ENCODE data around the gene BAG5. TPM values are rescaled to one million over a fixed set of nuclear protein-coding genes. Genes with fewer than 3 reads are reported as not detected.
"Not testable (repeated sequence)": the region's sequence is repeated elsewhere in the genome, so short reads cannot be mapped to it uniquely, and the experiment has no call there.

Gene BAG5
- total RNA-seq, 1 donor = 42.7 TPM

DNA sequence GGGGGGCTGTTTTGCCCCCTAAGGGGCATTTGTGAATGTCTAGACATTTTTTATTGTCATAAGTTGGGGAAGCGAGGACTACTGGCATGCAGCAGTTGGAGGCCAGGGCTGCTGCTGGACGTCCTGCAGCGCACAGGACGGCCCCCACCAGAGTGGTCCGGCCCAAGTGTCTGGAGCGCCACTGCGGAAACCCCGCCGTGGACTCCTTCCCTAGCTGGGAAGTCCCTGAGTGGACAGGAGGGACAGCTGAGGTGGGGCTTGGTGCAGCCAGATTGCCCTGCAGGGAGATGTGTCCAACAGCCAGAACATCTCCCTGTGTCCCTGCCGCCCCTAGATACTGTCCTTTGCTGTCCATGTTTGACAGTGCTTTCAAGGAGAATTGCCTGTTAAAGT is 45.3 kb downstream of the BAG5 start:
- no peak for DNase-seq (ENCODE audit: low read depth)
- TF ChIP-seq, protein P1, sequence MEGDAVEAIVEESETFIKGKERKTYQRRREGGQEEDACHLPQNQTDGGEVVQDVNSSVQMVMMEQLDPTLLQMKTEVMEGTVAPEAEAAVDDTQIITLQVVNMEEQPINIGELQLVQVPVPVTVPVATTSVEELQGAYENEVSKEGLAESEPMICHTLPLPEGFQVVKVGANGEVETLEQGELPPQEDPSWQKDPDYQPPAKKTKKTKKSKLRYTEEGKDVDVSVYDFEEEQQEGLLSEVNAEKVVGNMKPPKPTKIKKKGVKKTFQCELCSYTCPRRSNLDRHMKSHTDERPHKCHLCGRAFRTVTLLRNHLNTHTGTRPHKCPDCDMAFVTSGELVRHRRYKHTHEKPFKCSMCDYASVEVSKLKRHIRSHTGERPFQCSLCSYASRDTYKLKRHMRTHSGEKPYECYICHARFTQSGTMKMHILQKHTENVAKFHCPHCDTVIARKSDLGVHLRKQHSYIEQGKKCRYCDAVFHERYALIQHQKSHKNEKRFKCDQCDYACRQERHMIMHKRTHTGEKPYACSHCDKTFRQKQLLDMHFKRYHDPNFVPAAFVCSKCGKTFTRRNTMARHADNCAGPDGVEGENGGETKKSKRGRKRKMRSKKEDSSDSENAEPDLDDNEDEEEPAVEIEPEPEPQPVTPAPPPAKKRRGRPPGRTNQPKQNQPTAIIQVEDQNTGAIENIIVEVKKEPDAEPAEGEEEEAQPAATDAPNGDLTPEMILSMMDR (IDR thresholded peaks at IDR 0.05; ENCODE audit: insufficient read depth, low read depth, low read length) = no peak

DNA sequence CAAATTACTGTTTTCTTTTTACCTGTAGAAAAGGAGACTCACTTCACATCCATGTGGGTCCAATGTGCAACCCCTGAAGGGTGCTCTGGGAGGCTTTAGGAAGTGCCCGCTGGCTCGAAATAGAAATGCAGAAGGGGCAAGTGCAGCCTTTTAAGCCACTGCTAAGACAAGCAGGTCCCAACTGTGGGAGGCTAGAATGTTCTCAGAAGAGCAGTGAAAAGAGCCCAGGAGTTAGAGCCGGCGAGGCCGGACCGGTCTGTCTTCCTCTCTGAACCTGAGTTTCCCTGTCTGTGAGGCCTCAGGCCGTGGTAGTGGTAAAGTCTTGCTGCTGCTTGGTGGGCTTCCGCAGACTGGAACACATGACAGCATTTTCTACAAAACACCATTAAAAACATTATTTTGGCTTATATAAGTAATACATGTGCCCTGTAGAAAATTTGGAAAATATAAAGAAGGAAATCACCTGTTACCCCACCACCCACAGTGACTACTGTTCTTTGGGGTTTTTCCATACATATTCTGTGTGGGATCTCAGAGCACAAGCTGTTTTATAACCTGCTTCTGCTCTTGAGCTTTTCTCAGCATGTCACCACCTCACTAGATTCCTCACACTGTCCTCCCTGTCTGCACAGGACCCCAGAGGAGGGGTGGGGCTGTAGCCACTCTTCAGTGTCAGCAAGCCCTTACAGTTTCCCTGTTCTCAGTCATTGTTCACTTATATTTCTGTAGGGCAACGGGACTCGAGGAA is 45.9 kb downstream of the BAG5 start:
- no peak overlapping the region for H3K4me3 ChIP-seq (ENCODE audit: low read depth, low read length)

More for the DNA sequence above, 45.3 kb downstream of the BAG5 start:
- no peak overlapping the region for H3K4me3 ChIP-seq (ENCODE audit: low read depth, low read length)

GRCh38 chr14:103514596-103515421 is 47.6 kb downstream of the BAG5 start:
- TF ChIP-seq, protein P1 (IDR thresholded peaks at IDR 0.05; ENCODE audit: insufficient read depth, low read depth, low read length) = no peak
- no peak for DNase-seq (ENCODE audit: low read depth)
- H3K4me3 ChIP-seq (ENCODE audit: low read depth, low read length) = no peak overlapping the region

More for the DNA sequence above, 45.9 kb downstream of the BAG5 start:
- TF ChIP-seq, protein P1 (IDR thresholded peaks at IDR 0.05; ENCODE audit: insufficient read depth, low read depth, low read length) = no peak
- DNase-seq (ENCODE audit: low read depth) = no peak

DNA sequence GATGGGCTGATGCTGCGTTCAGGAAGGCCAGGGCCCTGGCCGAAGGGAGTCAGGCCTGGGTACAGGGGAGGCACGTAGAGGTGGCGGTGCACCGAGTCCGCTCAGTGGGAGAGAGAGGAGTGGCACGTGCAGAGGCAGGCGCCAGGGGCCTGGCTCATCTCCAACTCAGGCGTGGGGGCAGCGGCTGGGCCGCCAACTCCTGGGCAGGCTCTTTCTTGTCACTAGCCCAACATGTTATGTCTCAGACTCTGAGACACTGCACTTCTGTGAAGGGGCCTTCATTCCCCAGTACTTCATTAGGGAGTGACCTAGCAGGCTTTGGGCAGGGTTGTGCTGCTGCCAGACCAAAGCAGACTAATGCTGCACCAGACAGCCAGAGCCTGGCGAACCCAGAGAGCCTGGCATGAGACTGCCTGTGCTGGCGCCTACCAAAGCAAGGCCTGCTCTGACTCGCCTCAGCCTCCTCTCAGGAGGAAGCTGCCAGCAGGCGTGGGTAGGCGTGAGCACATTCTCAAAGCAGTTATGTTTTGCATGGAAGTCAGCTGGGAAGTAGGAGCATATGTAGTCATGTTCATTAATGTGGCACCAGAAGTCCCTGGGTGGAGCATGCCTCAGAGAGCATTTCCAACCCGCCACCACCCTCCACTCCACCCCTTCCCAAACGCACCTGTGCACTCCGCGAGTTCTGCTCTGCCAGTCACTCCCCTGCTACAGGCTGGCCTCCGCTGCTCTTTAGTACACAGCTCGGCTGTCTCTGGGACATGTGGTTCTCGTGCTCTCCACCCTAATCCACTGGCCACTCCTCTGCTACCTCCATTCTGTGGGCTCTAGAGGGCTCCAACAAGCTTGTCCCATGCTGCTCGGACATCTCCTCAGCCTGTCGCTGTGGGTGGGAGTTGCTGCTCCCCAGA is 49.5 kb downstream of the BAG5 start:
- TF ChIP-seq, protein P1 (IDR thresholded peaks at IDR 0.05; ENCODE audit: insufficient read depth, low read depth, low read length) = no peak
- DNase-seq (ENCODE audit: low read depth) = no peak
- no peak overlapping the region for H3K4me3 ChIP-seq (ENCODE audit: low read depth, low read length)

- DNase-seq (ENCODE audit: low read depth); H3K4me3 ChIP-seq (ENCODE audit: low read depth, low read length): not testable (repeated sequence)
Observed at GRCh38 chr14:103512180-103512579, 50.3 kb downstream of the BAG5 start.

- TF ChIP-seq, protein P1 (IDR thresholded peaks at IDR 0.05; ENCODE audit: insufficient read depth, low read depth, low read length) = no peak
- no peak for DNase-seq (ENCODE audit: low read depth)
- H3K4me3 ChIP-seq (ENCODE audit: low read depth, low read length) = no peak overlapping the region
Observed at GRCh38 chr14:103510724-103511693, 51.4 kb downstream of the BAG5 start.
